ENCODE results near the gene SLC39A9. TPM values are rescaled to one million over a fixed set of nuclear protein-coding genes. Genes with fewer than 3 reads are reported as not detected.
A peak's percentile ranks its signal among the peaks of the same experiment; 100 is the strongest.

Gene SLC39A9
- total RNA-seq, 3 donors from 2014 or later = 44.0 to 49.6 (median 44.9) TPM

- H3K4me3 Mint-ChIP-seq = no peak overlapping the region
- no peaks in the 10 kb centered on the region for H3K27me3 Mint-ChIP-seq (ENCODE audit: low read depth)
- H3K36me3 Mint-ChIP-seq (ENCODE audit: insufficient read depth) = peaks cover 34% of the 10 kb centered on the region
- peaks cover 20% of the 10 kb centered on the region for H3K4me1 Mint-ChIP-seq (ENCODE audit: low read depth)
- DNase-seq = no peak
- no peaks in the 10 kb centered on the region for H3K9me3 Mint-ChIP-seq
- ATAC-seq = no peak
Observed at GRCh38 chr14:69424149-69424923, 25.8 kb downstream of the SLC39A9 start.

- H3K4me3 Mint-ChIP-seq = no peak overlapping the region
Observed at GRCh38 chr14:69427596-69427995, 29.1 kb downstream of the SLC39A9 start.

GRCh38 chr14:69428289-69428998, 30.0 kb downstream of the SLC39A9 start:
- Mint-ChIP-seq H3K4me1 (ENCODE audit: low read depth) (peaks cover 2% of the 10 kb centered on the region), H3K9me3 (peaks cover 3% of the 10 kb centered on the region), H3K36me3 (ENCODE audit: insufficient read depth) (peaks cover 40% of the 10 kb centered on the region), H3K4me3 (no peak overlapping the region), H3K27me3 (ENCODE audit: low read depth) (no peaks in the 10 kb centered on the region)
- no peak for ATAC-seq
- no peak for DNase-seq

More at GRCh38 chr14:69427596-69427995, 29.1 kb downstream of the SLC39A9 start:
- Mint-ChIP-seq H3K36me3 (ENCODE audit: insufficient read depth) (peaks cover 37% of the 10 kb centered on the region), H3K9me3 (peaks cover 3% of the 10 kb centered on the region), H3K4me1 (ENCODE audit: low read depth) (peaks cover 2% of the 10 kb centered on the region), H3K27me3 (ENCODE audit: low read depth) (no peaks in the 10 kb centered on the region)
- DNase-seq = no peak
- no peak for ATAC-seq

DNA sequence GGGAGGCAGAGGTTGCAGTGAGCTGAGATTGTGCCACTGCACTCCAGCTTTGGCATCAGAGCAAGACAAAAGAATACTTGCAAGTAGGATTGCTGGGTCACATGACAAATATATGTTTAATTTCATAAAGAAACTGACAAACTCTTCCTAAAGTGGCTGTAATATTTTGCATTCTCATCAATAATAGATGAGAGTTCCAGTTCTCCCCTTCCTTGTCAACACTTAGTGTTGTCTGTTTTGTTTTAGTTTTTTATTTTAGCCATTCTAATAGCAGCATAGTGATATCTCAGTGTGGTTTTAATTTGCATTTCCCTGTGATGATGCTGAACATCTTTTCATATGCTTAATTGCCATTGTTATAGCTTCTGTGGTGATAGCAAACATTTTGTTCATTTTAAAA, 31.2 kb downstream of the SLC39A9 start:
- DNase-seq (no peak), ATAC-seq (no peak)
- H3K36me3 Mint-ChIP-seq (ENCODE audit: insufficient read depth) = peaks cover 35% of the 10 kb centered on the region
- H3K4me3 Mint-ChIP-seq = no peak overlapping the region
- no peaks in the 10 kb centered on the region for H3K27me3 Mint-ChIP-seq (ENCODE audit: low read depth)
- peaks cover 3% of the 10 kb centered on the region for H3K9me3 Mint-ChIP-seq
- H3K4me1 Mint-ChIP-seq (ENCODE audit: low read depth) = peaks cover 2% of the 10 kb centered on the region

DNA sequence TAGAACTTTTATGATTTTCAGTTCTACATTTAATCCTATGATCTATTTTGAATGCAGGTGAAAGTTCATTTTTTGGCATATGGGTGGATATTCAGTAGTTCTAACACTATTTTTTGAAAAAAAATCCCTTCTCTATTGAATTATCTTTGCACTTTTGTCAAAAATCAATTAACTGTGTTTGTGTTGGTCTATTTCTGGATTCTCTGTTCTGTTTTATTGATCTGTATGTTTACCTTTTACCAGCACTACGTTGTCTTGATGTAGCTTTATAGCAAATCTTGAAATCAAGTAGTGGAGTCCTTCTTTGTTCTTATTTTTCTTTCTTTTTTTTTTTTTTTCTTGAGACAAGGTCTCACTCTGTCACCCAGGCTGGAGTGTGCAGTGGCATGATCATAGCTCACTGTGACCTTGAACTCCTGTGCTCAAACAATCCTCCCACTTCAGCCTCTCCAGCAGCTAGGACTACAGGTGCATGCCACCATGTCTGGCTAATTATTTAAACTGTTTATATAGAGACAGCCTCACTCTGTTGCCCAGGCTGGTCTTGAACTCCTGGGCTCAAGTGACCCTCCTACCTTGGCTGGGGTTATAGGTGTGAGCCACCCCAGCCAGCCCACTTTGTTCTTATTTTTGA, 31.9 kb downstream of the SLC39A9 start:
- H3K4me1 Mint-ChIP-seq (ENCODE audit: low read depth) = peaks cover 7% of the 10 kb centered on the region

GRCh38 chr14:69432364-69432763, 33.9 kb downstream of the SLC39A9 start:
- peaks cover 7% of the 10 kb centered on the region for H3K4me1 Mint-ChIP-seq (ENCODE audit: low read depth)
- peaks cover 3% of the 10 kb centered on the region for H3K9me3 Mint-ChIP-seq
- no peak overlapping the region for H3K4me3 Mint-ChIP-seq
- ATAC-seq (no peak), DNase-seq (no peak)
- H3K27me3 Mint-ChIP-seq (ENCODE audit: low read depth) = no peaks in the 10 kb centered on the region
- peaks cover 25% of the 10 kb centered on the region for H3K36me3 Mint-ChIP-seq (ENCODE audit: insufficient read depth)

More for the DNA sequence above, 31.9 kb downstream of the SLC39A9 start:
- H3K27me3 Mint-ChIP-seq (ENCODE audit: low read depth) = no peaks in the 10 kb centered on the region
- peaks cover 3% of the 10 kb centered on the region for H3K9me3 Mint-ChIP-seq
- no peak overlapping the region for H3K4me3 Mint-ChIP-seq
- DNase-seq = no peak
- ATAC-seq = no peak
- peaks cover 30% of the 10 kb centered on the region for H3K36me3 Mint-ChIP-seq (ENCODE audit: insufficient read depth)

- no peaks in the 10 kb centered on the region for H3K27me3 Mint-ChIP-seq (ENCODE audit: low read depth)
- peaks cover 23% of the 10 kb centered on the region for H3K36me3 Mint-ChIP-seq (ENCODE audit: insufficient read depth)
- H3K9me3 Mint-ChIP-seq = no peaks in the 10 kb centered on the region
- H3K4me1 Mint-ChIP-seq (ENCODE audit: low read depth) = peaks cover 13% of the 10 kb centered on the region
- no peak for ATAC-seq
- H3K4me3 Mint-ChIP-seq = no peak overlapping the region
- no peak for DNase-seq
Observed at GRCh38 chr14:69439521-69440270, 41.2 kb downstream of the SLC39A9 start.

GRCh38 chr14:69441948-69442347, 43.5 kb downstream of the SLC39A9 start:
- no peak for ATAC-seq
- no peaks in the 10 kb centered on the region for H3K9me3 Mint-ChIP-seq
- peaks cover 8% of the 10 kb centered on the region for H3K4me1 Mint-ChIP-seq (ENCODE audit: low read depth)
- H3K4me3 Mint-ChIP-seq = peak overlapping the region; percentile 27
- no peaks in the 10 kb centered on the region for H3K27me3 Mint-ChIP-seq (ENCODE audit: low read depth)
- H3K36me3 Mint-ChIP-seq (ENCODE audit: insufficient read depth) = peaks cover 29% of the 10 kb centered on the region
- DNase-seq = no peak

DNA sequence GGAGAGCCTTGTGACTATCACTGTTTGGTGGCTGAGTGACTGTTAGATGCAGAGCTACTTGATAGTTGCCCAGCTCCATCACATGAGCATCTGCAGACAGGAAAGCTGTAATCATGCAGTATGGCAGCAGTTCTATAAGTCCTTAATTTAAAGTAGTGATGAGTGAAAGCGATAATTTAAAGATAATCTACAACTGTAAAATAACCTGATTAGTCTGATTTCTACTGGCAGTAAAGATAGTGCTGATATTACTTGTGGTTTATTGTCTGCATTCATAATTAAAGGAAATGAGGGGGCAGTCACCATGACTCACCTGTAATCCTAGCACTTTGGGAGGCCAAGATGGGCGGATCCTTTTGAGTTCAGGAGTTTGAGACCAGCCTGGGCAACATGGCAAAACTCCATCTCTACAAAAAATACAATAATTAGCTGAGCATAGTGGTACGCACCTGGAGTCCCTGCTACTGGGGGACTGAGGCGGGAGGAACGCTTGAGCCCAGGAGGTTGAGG, 44.9 kb downstream of the SLC39A9 start:
- ATAC-seq = no peak
- Mint-ChIP-seq H3K27me3 (ENCODE audit: low read depth) (no peaks in the 10 kb centered on the region), H3K9me3 (no peaks in the 10 kb centered on the region), H3K4me1 (ENCODE audit: low read depth) (peaks cover 8% of the 10 kb centered on the region), H3K36me3 (ENCODE audit: insufficient read depth) (peaks cover 35% of the 10 kb centered on the region), H3K4me3 (peak overlapping the region; percentile 30)
- no peak for DNase-seq

GRCh38 chr14:69449216-69449615, 50.7 kb downstream of the SLC39A9 start:
- no peak for ATAC-seq
- H3K9me3 Mint-ChIP-seq = no peaks in the 10 kb centered on the region
- H3K4me1 Mint-ChIP-seq (ENCODE audit: low read depth) = no peaks in the 10 kb centered on the region
- H3K27me3 Mint-ChIP-seq (ENCODE audit: low read depth) = no peaks in the 10 kb centered on the region
- DNase-seq = no peak
- H3K36me3 Mint-ChIP-seq (ENCODE audit: insufficient read depth) = peaks cover 32% of the 10 kb centered on the region
- no peak overlapping the region for H3K4me3 Mint-ChIP-seq

- H3K27me3 Mint-ChIP-seq (ENCODE audit: low read depth) = no peaks in the 10 kb centered on the region
- no peaks in the 10 kb centered on the region for H3K9me3 Mint-ChIP-seq
Observed at GRCh38 chr14:69451941-69452340, 53.4 kb downstream of the SLC39A9 start.

DNA sequence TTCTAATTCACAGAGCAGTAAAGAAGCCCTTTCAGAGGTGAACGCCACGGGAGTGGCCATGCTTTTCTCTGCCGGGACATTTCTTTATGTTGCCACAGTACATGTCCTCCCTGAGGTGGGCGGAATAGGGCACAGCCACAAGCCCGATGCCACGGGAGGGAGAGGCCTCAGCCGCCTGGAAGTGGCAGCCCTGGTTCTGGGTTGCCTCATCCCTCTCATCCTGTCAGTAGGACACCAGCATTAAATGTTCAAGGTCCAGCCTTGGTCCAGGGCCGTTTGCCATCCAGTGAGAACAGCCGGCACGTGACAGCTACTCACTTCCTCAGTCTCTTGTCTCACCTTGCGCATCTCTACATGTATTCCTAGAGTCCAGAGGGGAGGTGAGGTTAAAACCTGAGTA, 59.9 kb downstream of the SLC39A9 start:
- no peaks in the 10 kb centered on the region for H3K4me1 Mint-ChIP-seq (ENCODE audit: low read depth)
- H3K4me3 Mint-ChIP-seq = no peak overlapping the region
- H3K36me3 Mint-ChIP-seq (ENCODE audit: insufficient read depth) = peaks cover 27% of the 10 kb centered on the region
- ATAC-seq = no peak
- H3K9me3 Mint-ChIP-seq = no peaks in the 10 kb centered on the region
- no peak for DNase-seq
- no peaks in the 10 kb centered on the region for H3K27me3 Mint-ChIP-seq (ENCODE audit: low read depth)

More at GRCh38 chr14:69451941-69452340, 53.4 kb downstream of the SLC39A9 start:
- no peaks in the 10 kb centered on the region for H3K4me1 Mint-ChIP-seq (ENCODE audit: low read depth)
- H3K36me3 Mint-ChIP-seq (ENCODE audit: insufficient read depth) = peaks cover 25% of the 10 kb centered on the region
- no peak for DNase-seq
- ATAC-seq = no peak
- H3K4me3 Mint-ChIP-seq = no peak overlapping the region

- no peaks in the 10 kb centered on the region for H3K9me3 Mint-ChIP-seq
- H3K36me3 Mint-ChIP-seq (ENCODE audit: insufficient read depth) = peaks cover 25% of the 10 kb centered on the region
- DNase-seq (no peak), ATAC-seq (no peak)
- no peak overlapping the region for H3K4me3 Mint-ChIP-seq
- H3K27me3 Mint-ChIP-seq (ENCODE audit: low read depth) = no peaks in the 10 kb centered on the region
- H3K4me1 Mint-ChIP-seq (ENCODE audit: low read depth) = no peaks in the 10 kb centered on the region
Observed at GRCh38 chr14:69459122-69459521, 60.6 kb downstream of the SLC39A9 start.

All from activated T-cell treated with anti-CD3 and anti-CD28 coated beads, Interleukin-2, amount 50 U/mL, for 4 hours (primary cell).